Myocyte (in vitro differentiated cells): ENCODE data around the gene HS6ST2. TPM values are rescaled to one million over a fixed set of nuclear protein-coding genes. Genes with fewer than 3 reads are reported as not detected.

ENCODE experiments used
- total RNA-seq: library from RNA; depleted of rRNA; stranded (reverse); fragments of >200 nt; gene quantifications from 2 replicates; pipeline ENCODE4 v1.2.3, GENCODE V29; 2014

HS6ST2 gene
- total RNA-seq, 1 donor from 2014 or later = 0.32 TPM

Other genes starting within 250 kb of the HS6ST2 start
- gene USP26, start 138.5 kb upstream of the HS6ST2 start, total RNA-seq = not detected in 2 replicates